ENCODE measurements around the gene PHYHD1.

- no peak for TF ChIP-seq CTCF (conservative IDR thresholded peaks at IDR 0.05; ENCODE audit: low read depth, low read length)
- no peak for TF ChIP-seq EZH2phosphoT487 (IDR thresholded peaks at IDR 0.05; ENCODE audit: borderline replicate concordance, low read length)
- no peak for TF ChIP-seq EZH2 (IDR thresholded peaks at IDR 0.05; ENCODE audit: low read length, unreplicated experiment)
Measured at GRCh38 chr9:128895556-128895955, 25.2 kb upstream of the PHYHD1 start.
